ENCODE data around the gene CXorf49.

- TF ChIP-seq GATA3 (IDR thresholded peaks at IDR 0.05; ENCODE audit: low read depth, low read length) (no peak), GATA2 (IDR thresholded peaks at IDR 0.05; ENCODE audit: low read depth, low read length) (no peak)
Observed at GRCh38 chrX:71668248-71668595, 49.9 kb downstream of the CXorf49 start.
